Left lung (tissue), 14 donors: ENCODE measurements around the gene LPCAT1. TPM values are rescaled to one million over a fixed set of nuclear protein-coding genes. Genes with fewer than 3 reads are reported as not detected.
"Not testable (repeated sequence)": the region's sequence is repeated elsewhere in the genome, so short reads cannot be mapped to it uniquely, and the experiment has no call there.

Source experiments
- ATAC-seq: fragments of 200-7000 bp; cut with Tn5 transposase; one replicate; pipeline ENCODE4 v1.9.1; 2020; ENCODE audit warnings: moderate library complexity
- DNase-seq, 4 donors: peaks; one replicate each; pipeline ENCODE4 v3.0.0-alpha.2; 2013 to 2020
- H3K27ac ChIP-seq, 2 donors: fragments of 200-600 bp; sonication (generic) in 1 of 2; one replicate each; pipeline versions ENCODE4 v1.5.0 to v1.8.0; 2020 to 2021
- H3K27me3 ChIP-seq, 2 donors: fragments of 200-600 bp; sonication (generic) in 1 of 2; one replicate each; pipeline versions ENCODE4 v1.5.0 to v1.8.0; 2020 to 2021
- H3K36me3 ChIP-seq, 2 donors: fragments of 200-600 bp; sonication (generic) in 1 of 2; one replicate each; pipeline versions ENCODE4 v1.5.0 to v1.8.0; 2020 to 2021
- H3K4me1 ChIP-seq, 2 donors: fragments of 200-600 bp; one replicate each; pipeline ENCODE4 v1.8.0; 2021
- H3K4me3 ChIP-seq, 2 donors: fragments of 200-600 bp; sonication (generic) in 1 of 2; one replicate each; pipeline versions ENCODE4 v1.5.0 to v1.8.0; 2020 to 2021; ENCODE audit warnings: mild to moderate bottlenecking in 1 of 2
- H3K9me3 ChIP-seq, 2 donors: fragments of 200-600 bp; sonication (generic) in 1 of 2; one replicate each; pipeline versions ENCODE4 v1.5.0 to v1.8.0; 2020 to 2021
- intact Hi-C, 2 donors: fragments of 100-400 bp; cut with DNase I; formaldehyde crosslinking; loops; one replicate each; pipeline versions ENCODE4 v1.11.2 to v1.14.2; 2022
- long read RNA-seq, 12 donors: library from polyadenylated mRNA in 2 of 12; unstranded in 2 of 12; transcript quantifications; one replicate each; pipeline ENCODE4 v2.0.0 and lab custom pipeline, GENCODE V29; 2019 to 2026
- polyA plus RNA-seq, 6 donors: library from polyadenylated mRNA; unstranded; fragments of 120-200 nt; gene quantifications; one replicate each; pipeline ENCODE4 v1.2.1, GENCODE V29; 2013; ENCODE audit not compliant: insufficient read length in 6 of 6
- total RNA-seq, 2 donors: library from RNA; stranded (reverse); fragmentation: NEBNext Ultra II Directional; extraction: Animal tissue kit (Norgen Biotek cat#: 25700); gene quantifications; one replicate each; pipeline ENCODE4 v1.2.1, GENCODE V29; 2021
- TF ChIP-seq, protein P1 (sequence below), 2 donors: fragments of 200-600 bp; sonication (generic) in 1 of 2; IDR thresholded peaks; one replicate each; pipeline versions ENCODE4 v1.5.0 to v1.8.0; 2021; ENCODE audit warnings: antibody characterized with exemption in 2 of 2
- donor health status: DM: no; HTN: yes; CAD: no.
- donor health status: DM: no; HTN: no; CAD: no.

The LPCAT1 gene, protein sequence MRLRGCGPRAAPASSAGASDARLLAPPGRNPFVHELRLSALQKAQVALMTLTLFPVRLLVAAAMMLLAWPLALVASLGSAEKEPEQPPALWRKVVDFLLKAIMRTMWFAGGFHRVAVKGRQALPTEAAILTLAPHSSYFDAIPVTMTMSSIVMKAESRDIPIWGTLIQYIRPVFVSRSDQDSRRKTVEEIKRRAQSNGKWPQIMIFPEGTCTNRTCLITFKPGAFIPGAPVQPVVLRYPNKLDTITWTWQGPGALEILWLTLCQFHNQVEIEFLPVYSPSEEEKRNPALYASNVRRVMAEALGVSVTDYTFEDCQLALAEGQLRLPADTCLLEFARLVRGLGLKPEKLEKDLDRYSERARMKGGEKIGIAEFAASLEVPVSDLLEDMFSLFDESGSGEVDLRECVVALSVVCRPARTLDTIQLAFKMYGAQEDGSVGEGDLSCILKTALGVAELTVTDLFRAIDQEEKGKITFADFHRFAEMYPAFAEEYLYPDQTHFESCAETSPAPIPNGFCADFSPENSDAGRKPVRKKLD
- total RNA-seq (100 to 1,000 TPM; 458 to 751 TPM), polyA plus RNA-seq (100 to 1,000 TPM; 106 to 180 (median 121) TPM)
- long read RNA-seq, donor 1, transcript LPCAT1-201 (14 exons, 3,966 nt), result major isoform, 15 of 32 reads
- long read RNA-seq, donor 1, partial matches to known transcripts, result 17 of 32 reads
- long read RNA-seq, donor 1, other reads (novel, unspliced or antisense), result 0 of 32 reads
- long read RNA-seq, donor 2, transcript LPCAT1-201 (14 exons, 3,966 nt), result major isoform, 13 of 14 reads
- long read RNA-seq, donor 2, partial matches to known transcripts, result 0 of 14 reads
- long read RNA-seq, donor 2, other reads (novel, unspliced or antisense), result 0 of 14 reads
- long read RNA-seq, donor 3, transcript LPCAT1-201 (14 exons, 3,966 nt), result major isoform, 15 of 15 reads
- long read RNA-seq, donor 3, partial matches to known transcripts, result 0 of 15 reads
- long read RNA-seq, donor 3, other reads (novel, unspliced or antisense), result 0 of 15 reads
- long read RNA-seq, donor 4, transcript LPCAT1-201 (14 exons, 3,966 nt), result major isoform, 23 of 63 reads
- long read RNA-seq, donor 4, partial matches to known transcripts, result 7 of 63 reads
- long read RNA-seq, donor 4, other reads (novel, unspliced or antisense), result 33 of 63 reads
- long read RNA-seq, donor 5, transcript LPCAT1-201 (14 exons, 3,966 nt), result major isoform, 20 of 20 reads
- long read RNA-seq, donor 5, partial matches to known transcripts, result 0 of 20 reads
- long read RNA-seq, donor 5, other reads (novel, unspliced or antisense), result 0 of 20 reads
- long read RNA-seq, donor 6, transcript LPCAT1-201 (14 exons, 3,966 nt), result major isoform, 18 of 18 reads
- long read RNA-seq, donor 6, partial matches to known transcripts, result 0 of 18 reads
- long read RNA-seq, donor 6, other reads (novel, unspliced or antisense), result 0 of 18 reads
- long read RNA-seq, donor 7, partial matches to known transcripts, result 0 of 2 reads
- long read RNA-seq, donor 7, other reads (novel, unspliced or antisense), result 0 of 2 reads
- long read RNA-seq, donor 8, transcript LPCAT1-201 (14 exons, 3,966 nt), result major isoform, 13 of 13 reads
- long read RNA-seq, donor 8, partial matches to known transcripts, result 0 of 13 reads
- long read RNA-seq, donor 8, other reads (novel, unspliced or antisense), result 0 of 13 reads
- long read RNA-seq, donor 9, result 0 reads
- long read RNA-seq, donor 10, partial matches to known transcripts, result 8 of 13 reads
- long read RNA-seq, donor 10, other reads (novel, unspliced or antisense), result 4 of 13 reads
- long read RNA-seq, donor 11, transcript LPCAT1-201 (14 exons, 3,966 nt), result major isoform, 26 of 31 reads
- long read RNA-seq, donor 11, partial matches to known transcripts, result 0 of 31 reads
- long read RNA-seq, donor 11, other reads (novel, unspliced or antisense), result 5 of 31 reads
- long read RNA-seq, donor 12, transcript LPCAT1-201 (14 exons, 3,966 nt), result major isoform, 16 of 16 reads
- long read RNA-seq, donor 12, partial matches to known transcripts, result 0 of 16 reads
- long read RNA-seq, donor 12, other reads (novel, unspliced or antisense), result 0 of 16 reads

DNA sequence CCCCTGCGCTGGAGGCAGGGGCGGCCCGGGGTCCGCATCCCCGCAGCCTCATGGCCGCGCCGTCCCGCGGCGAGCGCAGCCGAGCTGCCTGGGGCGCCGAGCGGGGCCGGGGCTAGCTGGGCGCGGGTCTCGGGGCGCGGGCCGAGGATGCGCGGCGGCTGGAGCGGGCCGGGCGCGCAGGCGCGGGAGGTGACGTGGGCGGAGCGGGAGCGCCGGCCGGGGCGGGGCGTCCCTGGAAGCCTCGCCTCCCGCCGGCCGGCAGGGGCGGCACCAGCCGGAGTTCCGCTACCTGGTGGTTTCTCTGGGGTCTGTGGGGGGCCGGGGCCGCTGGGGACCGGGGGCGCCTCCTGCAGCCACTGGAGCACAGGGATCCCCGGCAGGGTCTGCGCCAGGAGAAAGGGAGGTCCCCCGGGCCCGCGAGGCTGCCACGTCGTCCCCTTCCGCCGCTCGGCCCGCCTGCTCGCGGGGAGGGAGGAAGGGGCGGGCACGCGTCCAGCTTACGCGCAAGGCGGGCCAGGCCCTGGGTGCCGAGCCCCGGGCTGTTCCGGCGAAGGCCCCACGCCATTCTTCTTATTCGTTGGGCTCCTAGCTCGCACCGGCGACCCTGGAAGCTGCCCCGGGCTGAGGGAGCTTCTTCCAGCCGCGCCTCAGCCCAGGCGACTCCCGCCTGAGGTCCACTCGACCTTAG is at the start of gene LPCAT1:
LPCAT1 (minus strand) TSS at position 168 of the 688 bp plus-strand sequence; CDS start at position 52, 116 bp downstream.
- intact Hi-C loops, result no loop called here
- ATAC-seq (peak; percentile 85), DNase-seq (peak in 3 of 4 donors; percentile 77 to 95 (median 86))
- Histone ChIP-seq H3K27me3 (no peaks in the 10 kb centered on the region), H3K9me3 (no peaks in the 10 kb centered on the region), H3K36me3 (peaks cover 0 to 24% of the 10 kb centered on the region in 2 donors), H3K27ac (peak within 1 kb of the TSS; percentile 81 to 91), H3K4me1 (peaks cover 11 to 22% of the 10 kb centered on the region in 2 donors), H3K4me3 (peak within 1 kb of the TSS; percentile 67 to 77)
- TF ChIP-seq, protein P1, sequence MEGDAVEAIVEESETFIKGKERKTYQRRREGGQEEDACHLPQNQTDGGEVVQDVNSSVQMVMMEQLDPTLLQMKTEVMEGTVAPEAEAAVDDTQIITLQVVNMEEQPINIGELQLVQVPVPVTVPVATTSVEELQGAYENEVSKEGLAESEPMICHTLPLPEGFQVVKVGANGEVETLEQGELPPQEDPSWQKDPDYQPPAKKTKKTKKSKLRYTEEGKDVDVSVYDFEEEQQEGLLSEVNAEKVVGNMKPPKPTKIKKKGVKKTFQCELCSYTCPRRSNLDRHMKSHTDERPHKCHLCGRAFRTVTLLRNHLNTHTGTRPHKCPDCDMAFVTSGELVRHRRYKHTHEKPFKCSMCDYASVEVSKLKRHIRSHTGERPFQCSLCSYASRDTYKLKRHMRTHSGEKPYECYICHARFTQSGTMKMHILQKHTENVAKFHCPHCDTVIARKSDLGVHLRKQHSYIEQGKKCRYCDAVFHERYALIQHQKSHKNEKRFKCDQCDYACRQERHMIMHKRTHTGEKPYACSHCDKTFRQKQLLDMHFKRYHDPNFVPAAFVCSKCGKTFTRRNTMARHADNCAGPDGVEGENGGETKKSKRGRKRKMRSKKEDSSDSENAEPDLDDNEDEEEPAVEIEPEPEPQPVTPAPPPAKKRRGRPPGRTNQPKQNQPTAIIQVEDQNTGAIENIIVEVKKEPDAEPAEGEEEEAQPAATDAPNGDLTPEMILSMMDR (IDR thresholded peaks at IDR 0.05), result peak in 1 of 2 donors; percentile 40

DNA sequence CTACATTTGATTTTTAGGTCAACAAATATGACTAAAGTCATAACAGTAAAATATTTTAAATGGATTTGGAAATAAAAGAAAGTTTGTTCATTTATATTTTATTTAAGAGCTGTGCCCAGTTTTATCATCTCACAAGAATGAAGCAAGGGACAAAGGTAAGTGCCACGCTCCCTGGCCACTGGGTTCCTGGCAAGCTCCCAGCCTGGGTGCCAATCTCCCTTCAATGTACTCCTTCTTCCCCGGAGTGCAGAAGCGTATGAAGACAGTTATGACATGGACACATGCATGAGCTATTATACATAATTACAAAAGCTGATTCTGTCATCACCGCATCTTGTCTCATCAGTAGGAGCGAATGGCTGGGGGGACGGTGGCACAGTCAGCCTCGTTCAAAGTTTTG is 48.1 kb upstream of the LPCAT1 start:
- H3K4me3 ChIP-seq, intact Hi-C loops, ATAC-seq: not testable (repeated sequence)

DNA sequence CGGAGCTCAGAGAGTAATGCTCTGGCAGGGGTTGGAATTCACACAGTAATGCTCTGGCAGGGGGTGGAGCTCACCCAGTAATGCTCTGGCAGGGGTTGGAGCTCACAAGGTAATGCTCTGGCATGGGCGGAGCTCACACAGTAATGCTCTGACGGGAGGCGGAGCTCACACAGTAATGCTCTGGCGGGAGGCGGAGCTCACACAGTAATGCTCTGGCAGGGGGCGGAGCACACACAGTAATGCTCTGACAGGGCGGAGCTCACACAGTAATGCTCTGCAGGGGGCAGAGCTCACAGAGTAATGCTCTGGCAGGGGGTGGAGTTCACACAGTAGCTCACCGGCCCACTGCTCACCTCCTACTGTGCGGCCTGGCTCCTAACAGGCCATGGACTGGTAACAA is 47.2 kb upstream of the LPCAT1 start:
- Histone ChIP-seq H3K9me3 (no peaks in the 10 kb centered on the region), H3K27me3 (no peaks in the 10 kb centered on the region)

More for the DNA sequence above, 48.1 kb upstream of the LPCAT1 start:
- not testable (repeated sequence) for H3K27me3 ChIP-seq, H3K36me3 ChIP-seq, H3K9me3 ChIP-seq, DNase-seq, H3K27ac ChIP-seq
- peaks cover 5 to 14% of the 10 kb centered on the region in 2 donors for H3K4me1 ChIP-seq

More for the DNA sequence above, 47.2 kb upstream of the LPCAT1 start:
- intact Hi-C loops, result no loop called here
- no peak overlapping the region for H3K27ac ChIP-seq
- H3K4me1 ChIP-seq, result peaks cover 5 to 14% of the 10 kb centered on the region in 2 donors
- ATAC-seq (no peak), DNase-seq (no peak)
- TF ChIP-seq, protein P1 (IDR thresholded peaks at IDR 0.05), result no peak
- H3K36me3 ChIP-seq, result no peaks in the 10 kb centered on the region
- H3K4me3 ChIP-seq, result no peak overlapping the region
